ENCODE measurements around the gene RABL2B. TPM values are rescaled to one million over a fixed set of nuclear protein-coding genes. Genes with fewer than 3 reads are reported as not detected.

RABL2B gene
- total RNA-seq, 1 experiment from 2014 or later = 30.2 TPM

- intact Hi-C loops (cut with micrococcal nuclease) = no loop called here
- H3K9me3 Mint-ChIP-seq (ENCODE audit: unreplicated experiment) = no peaks in the 10 kb centered on the region
- no peak for DNase-seq (ENCODE audit: unreplicated experiment)
- H3K27me3 Mint-ChIP-seq (ENCODE audit: insufficient read depth, unreplicated experiment) = no peaks in the 10 kb centered on the region
- POLR2A ChIA-PET = no interaction called here
- BruUV-seq (replicated peaks) = no TSS peak
- H3K4me3 Mint-ChIP-seq (ENCODE audit: unreplicated experiment) = no peak overlapping the region
- no peak overlapping the region for H3K27ac Mint-ChIP-seq (ENCODE audit: low read depth, unreplicated experiment)
- TF ChIP-seq CTCF (IDR thresholded peaks at IDR 0.05; ENCODE audit: unreplicated experiment) = no peak
- CTCF ChIA-PET = interaction anchor here (3.0 kb wide), 1 partner anchor 9 kb away, joined by 16 read pairs; no protein-coding TSS in a partner anchor
- no peaks in the 10 kb centered on the region for H3K36me3 Mint-ChIP-seq (ENCODE audit: insufficient read depth, unreplicated experiment)
- no peaks in the 10 kb centered on the region for H3K4me1 Mint-ChIP-seq (ENCODE audit: insufficient read depth, unreplicated experiment)
Measured at GRCh38 chr22:50722716-50723428, 60.6 kb downstream of the RABL2B start.

- Mint-ChIP-seq H3K27ac (ENCODE audit: low read depth, unreplicated experiment) (no peak overlapping the region), H3K4me1 (ENCODE audit: insufficient read depth, unreplicated experiment) (no peaks in the 10 kb centered on the region), H3K36me3 (ENCODE audit: insufficient read depth, unreplicated experiment) (no peaks in the 10 kb centered on the region), H3K9me3 (ENCODE audit: unreplicated experiment) (no peaks in the 10 kb centered on the region), H3K4me3 (ENCODE audit: unreplicated experiment) (no peak overlapping the region), H3K27me3 (ENCODE audit: insufficient read depth, unreplicated experiment) (no peaks in the 10 kb centered on the region)
- ChIA-PET CTCF (interaction anchor here (3.0 kb wide), 1 partner anchor 10 kb away, joined by 16 read pairs; no protein-coding TSS in a partner anchor), POLR2A (no interaction called here)
- intact Hi-C loops (cut with micrococcal nuclease) = no loop called here
- BruUV-seq (replicated peaks) = no TSS peak
- DNase-seq (ENCODE audit: unreplicated experiment) = no peak
- TF ChIP-seq CTCF (IDR thresholded peaks at IDR 0.05; ENCODE audit: unreplicated experiment) = no peak
Measured at GRCh38 chr22:50722048-50722701, 61.3 kb downstream of the RABL2B start.

GRCh38 chr22:50721257-50721844 is 62.1 kb downstream of the RABL2B start:
- intact Hi-C loops (cut with micrococcal nuclease) = no loop called here
- Mint-ChIP-seq H3K27ac (ENCODE audit: low read depth, unreplicated experiment) (no peak overlapping the region), H3K9me3 (ENCODE audit: unreplicated experiment) (no peaks in the 10 kb centered on the region), H3K4me3 (ENCODE audit: unreplicated experiment) (no peak overlapping the region), H3K4me1 (ENCODE audit: insufficient read depth, unreplicated experiment) (no peaks in the 10 kb centered on the region), H3K27me3 (ENCODE audit: insufficient read depth, unreplicated experiment) (no peaks in the 10 kb centered on the region), H3K36me3 (ENCODE audit: insufficient read depth, unreplicated experiment) (no peaks in the 10 kb centered on the region)
- no peak for DNase-seq (ENCODE audit: unreplicated experiment)
- CTCF ChIA-PET = interaction anchor here (3.0 kb wide), 1 partner anchor 11 kb away, joined by 16 read pairs; no protein-coding TSS in a partner anchor
- no peak for TF ChIP-seq CTCF (IDR thresholded peaks at IDR 0.05; ENCODE audit: unreplicated experiment)
- POLR2A ChIA-PET = interaction anchor here (0.6 kb wide), 1 partner anchor 14 kb away, joined by 3 read pairs; no protein-coding TSS in a partner anchor
- no TSS peak for BruUV-seq (replicated peaks)
